ENCODE data around the gene RANBP2. TPM values are rescaled to one million over a fixed set of nuclear protein-coding genes. Genes with fewer than 3 reads are reported as not detected.

The RANBP2 gene
- total RNA-seq, 1 experiment from 2014 or later, result 69.5 TPM

DNA sequence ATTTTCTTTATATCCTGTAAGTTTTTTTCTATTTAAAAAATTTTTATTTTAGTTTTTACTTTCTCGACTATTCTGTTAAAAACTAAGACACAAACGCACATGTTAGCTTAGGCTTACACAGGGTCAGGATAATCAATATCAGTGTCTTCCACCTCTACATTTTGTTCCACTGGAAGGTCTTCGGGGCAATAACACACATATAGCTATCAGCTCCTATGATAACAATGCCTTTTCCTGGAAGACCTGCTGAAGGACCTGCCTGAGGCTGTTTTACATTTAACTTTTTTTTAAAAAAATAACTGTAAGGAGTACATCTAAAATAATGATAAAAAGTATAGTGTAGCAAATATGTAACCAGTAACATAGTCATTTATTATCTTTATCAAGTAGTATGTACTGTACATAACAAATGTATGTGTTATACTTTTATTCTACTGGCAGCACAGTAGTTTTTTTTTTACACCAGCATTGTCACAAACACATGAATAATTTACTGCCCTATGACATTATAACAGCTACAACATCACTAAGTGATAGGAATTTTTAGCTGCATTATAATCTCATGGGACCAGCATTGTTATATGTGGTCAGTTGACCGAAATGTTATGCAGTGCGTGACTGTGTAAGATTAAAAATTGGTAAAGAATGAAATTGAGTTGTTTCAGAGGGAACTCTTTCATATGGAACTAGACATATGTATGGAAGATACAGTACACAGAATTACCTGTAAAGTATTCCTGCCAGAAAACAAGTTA, 105.2 kb downstream of the RANBP2 start:
- BruUV-seq (replicated peaks), result no TSS peak
- CTCF ChIA-PET, result no interaction called here
- Histone ChIP-seq H3K9me2 (ENCODE audit: insufficient read depth) (no peaks in the 10 kb centered on the region), H3K4me1 (ENCODE audit: control insufficient read depth in 1 of 2, insufficient read depth in 2 of 2, low read length in 2 of 2) (no peaks in the 10 kb centered on the region), H2AFZ (ENCODE audit: low read depth, low read length, poor library complexity, severe bottlenecking) (no peak overlapping the region), H3K36me3 (ENCODE audit: control insufficient read depth in 1 of 2, insufficient read depth in 2 of 2, low read length in 2 of 2) (peaks cover 0 to 10% of the 10 kb centered on the region in 2 experiments; a peak in 1 of 4 replicates), H3K27me3 (ENCODE audit: insufficient read depth, low read length) (no peaks in the 10 kb centered on the region), H3K27ac (ENCODE audit: low read depth, low read length) (no peak overlapping the region), H4K20me1 (ENCODE audit: insufficient read depth) (no peaks in the 10 kb centered on the region), H3K4me2 (ENCODE audit: low read length) (no peak overlapping the region), H3K79me2 (ENCODE audit: insufficient read depth, low read length) (no peaks in the 10 kb centered on the region), H3K4me3 (replicated peaks in 1 of 2; ENCODE audit: low read depth in 1 of 2, low read length in 2 of 2) (no peak overlapping the region), H3K9me3 (ENCODE audit: control insufficient read depth in 1 of 2, insufficient read depth in 1 of 2, low read depth in 1 of 2, low read length in 2 of 2) (0 out of 4 replicates have a peak, but pooled peaks cover 0 to 3% of the 10 kb centered on the region in 2 experiments), H3K9ac (ENCODE audit: low read length) (no peak overlapping the region)
- intact Hi-C loops (cut with micrococcal nuclease), result no loop called here
- no peak for DNase-seq (ENCODE audit: low read depth, low spot score)
- no peak for TF ChIP-seq POLR2AphosphoS5 (IDR thresholded peaks at IDR 0.05; ENCODE audit: low read depth, low read length)
- no peak for TF ChIP-seq YY1 (IDR thresholded peaks at IDR 0.05; ENCODE audit: extremely low read depth, insufficient replicate concordance, low read depth, low read length)
- TF ChIP-seq, protein P1, sequence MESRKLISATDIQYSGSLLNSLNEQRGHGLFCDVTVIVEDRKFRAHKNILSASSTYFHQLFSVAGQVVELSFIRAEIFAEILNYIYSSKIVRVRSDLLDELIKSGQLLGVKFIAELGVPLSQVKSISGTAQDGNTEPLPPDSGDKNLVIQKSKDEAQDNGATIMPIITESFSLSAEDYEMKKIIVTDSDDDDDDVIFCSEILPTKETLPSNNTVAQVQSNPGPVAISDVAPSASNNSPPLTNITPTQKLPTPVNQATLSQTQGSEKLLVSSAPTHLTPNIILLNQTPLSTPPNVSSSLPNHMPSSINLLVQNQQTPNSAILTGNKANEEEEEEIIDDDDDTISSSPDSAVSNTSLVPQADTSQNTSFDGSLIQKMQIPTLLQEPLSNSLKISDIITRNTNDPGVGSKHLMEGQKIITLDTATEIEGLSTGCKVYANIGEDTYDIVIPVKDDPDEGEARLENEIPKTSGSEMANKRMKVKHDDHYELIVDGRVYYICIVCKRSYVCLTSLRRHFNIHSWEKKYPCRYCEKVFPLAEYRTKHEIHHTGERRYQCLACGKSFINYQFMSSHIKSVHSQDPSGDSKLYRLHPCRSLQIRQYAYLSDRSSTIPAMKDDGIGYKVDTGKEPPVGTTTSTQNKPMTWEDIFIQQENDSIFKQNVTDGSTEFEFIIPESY (IDR thresholded peaks at IDR 0.05; ENCODE audit: extremely low read depth, insufficient replicate concordance, low read length), result no peak
- no peak for TF ChIP-seq POLR2A (IDR thresholded peaks at IDR 0.05; ENCODE audit: borderline replicate concordance, extremely low read depth, insufficient read depth, insufficient read length)
- TF ChIP-seq, protein P2, sequence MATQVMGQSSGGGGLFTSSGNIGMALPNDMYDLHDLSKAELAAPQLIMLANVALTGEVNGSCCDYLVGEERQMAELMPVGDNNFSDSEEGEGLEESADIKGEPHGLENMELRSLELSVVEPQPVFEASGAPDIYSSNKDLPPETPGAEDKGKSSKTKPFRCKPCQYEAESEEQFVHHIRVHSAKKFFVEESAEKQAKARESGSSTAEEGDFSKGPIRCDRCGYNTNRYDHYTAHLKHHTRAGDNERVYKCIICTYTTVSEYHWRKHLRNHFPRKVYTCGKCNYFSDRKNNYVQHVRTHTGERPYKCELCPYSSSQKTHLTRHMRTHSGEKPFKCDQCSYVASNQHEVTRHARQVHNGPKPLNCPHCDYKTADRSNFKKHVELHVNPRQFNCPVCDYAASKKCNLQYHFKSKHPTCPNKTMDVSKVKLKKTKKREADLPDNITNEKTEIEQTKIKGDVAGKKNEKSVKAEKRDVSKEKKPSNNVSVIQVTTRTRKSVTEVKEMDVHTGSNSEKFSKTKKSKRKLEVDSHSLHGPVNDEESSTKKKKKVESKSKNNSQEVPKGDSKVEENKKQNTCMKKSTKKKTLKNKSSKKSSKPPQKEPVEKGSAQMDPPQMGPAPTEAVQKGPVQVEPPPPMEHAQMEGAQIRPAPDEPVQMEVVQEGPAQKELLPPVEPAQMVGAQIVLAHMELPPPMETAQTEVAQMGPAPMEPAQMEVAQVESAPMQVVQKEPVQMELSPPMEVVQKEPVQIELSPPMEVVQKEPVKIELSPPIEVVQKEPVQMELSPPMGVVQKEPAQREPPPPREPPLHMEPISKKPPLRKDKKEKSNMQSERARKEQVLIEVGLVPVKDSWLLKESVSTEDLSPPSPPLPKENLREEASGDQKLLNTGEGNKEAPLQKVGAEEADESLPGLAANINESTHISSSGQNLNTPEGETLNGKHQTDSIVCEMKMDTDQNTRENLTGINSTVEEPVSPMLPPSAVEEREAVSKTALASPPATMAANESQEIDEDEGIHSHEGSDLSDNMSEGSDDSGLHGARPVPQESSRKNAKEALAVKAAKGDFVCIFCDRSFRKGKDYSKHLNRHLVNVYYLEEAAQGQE (IDR thresholded peaks at IDR 0.05; ENCODE audit: low read depth), result no peak
- TF ChIP-seq SRF (IDR thresholded peaks at IDR 0.05; ENCODE audit: low read depth), result no peak
- TF ChIP-seq JUND (IDR thresholded peaks at IDR 0.05), result no peak
- TF ChIP-seq, protein P3, sequence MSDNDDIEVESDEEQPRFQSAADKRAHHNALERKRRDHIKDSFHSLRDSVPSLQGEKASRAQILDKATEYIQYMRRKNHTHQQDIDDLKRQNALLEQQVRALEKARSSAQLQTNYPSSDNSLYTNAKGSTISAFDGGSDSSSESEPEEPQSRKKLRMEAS (IDR thresholded peaks at IDR 0.05), result no peak
- TF ChIP-seq EZH2phosphoT487 (IDR thresholded peaks at IDR 0.05; ENCODE audit: borderline replicate concordance), result no peak
- TF ChIP-seq, protein P4, sequence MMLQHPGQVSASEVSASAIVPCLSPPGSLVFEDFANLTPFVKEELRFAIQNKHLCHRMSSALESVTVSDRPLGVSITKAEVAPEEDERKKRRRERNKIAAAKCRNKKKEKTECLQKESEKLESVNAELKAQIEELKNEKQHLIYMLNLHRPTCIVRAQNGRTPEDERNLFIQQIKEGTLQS (IDR thresholded peaks at IDR 0.05), result no peak
- TF ChIP-seq, protein P5, sequence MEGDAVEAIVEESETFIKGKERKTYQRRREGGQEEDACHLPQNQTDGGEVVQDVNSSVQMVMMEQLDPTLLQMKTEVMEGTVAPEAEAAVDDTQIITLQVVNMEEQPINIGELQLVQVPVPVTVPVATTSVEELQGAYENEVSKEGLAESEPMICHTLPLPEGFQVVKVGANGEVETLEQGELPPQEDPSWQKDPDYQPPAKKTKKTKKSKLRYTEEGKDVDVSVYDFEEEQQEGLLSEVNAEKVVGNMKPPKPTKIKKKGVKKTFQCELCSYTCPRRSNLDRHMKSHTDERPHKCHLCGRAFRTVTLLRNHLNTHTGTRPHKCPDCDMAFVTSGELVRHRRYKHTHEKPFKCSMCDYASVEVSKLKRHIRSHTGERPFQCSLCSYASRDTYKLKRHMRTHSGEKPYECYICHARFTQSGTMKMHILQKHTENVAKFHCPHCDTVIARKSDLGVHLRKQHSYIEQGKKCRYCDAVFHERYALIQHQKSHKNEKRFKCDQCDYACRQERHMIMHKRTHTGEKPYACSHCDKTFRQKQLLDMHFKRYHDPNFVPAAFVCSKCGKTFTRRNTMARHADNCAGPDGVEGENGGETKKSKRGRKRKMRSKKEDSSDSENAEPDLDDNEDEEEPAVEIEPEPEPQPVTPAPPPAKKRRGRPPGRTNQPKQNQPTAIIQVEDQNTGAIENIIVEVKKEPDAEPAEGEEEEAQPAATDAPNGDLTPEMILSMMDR (IDR thresholded peaks at IDR 0.05 in 2 of 3, conservative IDR thresholded peaks at IDR 0.05 in 1 of 3; ENCODE audit: borderline replicate concordance in 1 of 3, insufficient read depth in 1 of 3, low read depth in 2 of 3, low read length in 2 of 3), result no peak
- TF ChIP-seq EZH2 (IDR thresholded peaks at IDR 0.05), result no peak
- TF ChIP-seq FOSL1 (IDR thresholded peaks at IDR 0.05; ENCODE audit: low read depth), result no peak
- TF ChIP-seq SP1 (IDR thresholded peaks at IDR 0.05; ENCODE audit: low read depth), result no peak
- no peak for TF ChIP-seq ELF1 (IDR thresholded peaks at IDR 0.05; ENCODE audit: borderline replicate concordance, low read depth)
- TF ChIP-seq RAD21 (IDR thresholded peaks at IDR 0.05; ENCODE audit: low read depth), result no peak
- no peak for TF ChIP-seq EGR1 (IDR thresholded peaks at IDR 0.05; ENCODE audit: low read depth)
- TF ChIP-seq ZNF274 (IDR thresholded peaks at IDR 0.05; ENCODE audit: low read depth, low read length), result no peak
- TF ChIP-seq ZFX (IDR thresholded peaks at IDR 0.05), result no peak
- no peak for TF ChIP-seq SIN3A (IDR thresholded peaks at IDR 0.05; ENCODE audit: low read depth)
- ATAC-seq, result no peak
- RAD21 ChIA-PET (ENCODE audit: low non-redundant PET in 1 of 2, low total read pairs in 2 of 2, uncharacterized antibody in 2 of 2, unreplicated experiment in 2 of 2), result interaction anchor here in 1 of 2 experiments (0.6 kb wide), 1 partner anchor 178 kb away, joined by 6 read pairs; no protein-coding TSS in a partner anchor
- POLR2A ChIA-PET, result no interaction called here
